Stimulated activated CD4-positive, alpha-beta T cell treated with anti-CD3 and anti-CD28 coated beads, Interleukin-12 subunit alpha, Interleukin-12 subunit beta, amount 100 ng/mL, for 24 hours (primary cell): ENCODE measurements around the gene YWHAE.
"Not testable (repeated sequence)": the region's sequence is repeated elsewhere in the genome, so short reads cannot be mapped to it uniquely, and the experiment has no call there.

Source experiments
- DNase-seq, 2 experiments: peaks; one replicate each; pipeline ENCODE4 v3.0.0-alpha.2; 2020; ENCODE audit warnings: low read depth in 2 of 2

Gene YWHAE

DNA sequence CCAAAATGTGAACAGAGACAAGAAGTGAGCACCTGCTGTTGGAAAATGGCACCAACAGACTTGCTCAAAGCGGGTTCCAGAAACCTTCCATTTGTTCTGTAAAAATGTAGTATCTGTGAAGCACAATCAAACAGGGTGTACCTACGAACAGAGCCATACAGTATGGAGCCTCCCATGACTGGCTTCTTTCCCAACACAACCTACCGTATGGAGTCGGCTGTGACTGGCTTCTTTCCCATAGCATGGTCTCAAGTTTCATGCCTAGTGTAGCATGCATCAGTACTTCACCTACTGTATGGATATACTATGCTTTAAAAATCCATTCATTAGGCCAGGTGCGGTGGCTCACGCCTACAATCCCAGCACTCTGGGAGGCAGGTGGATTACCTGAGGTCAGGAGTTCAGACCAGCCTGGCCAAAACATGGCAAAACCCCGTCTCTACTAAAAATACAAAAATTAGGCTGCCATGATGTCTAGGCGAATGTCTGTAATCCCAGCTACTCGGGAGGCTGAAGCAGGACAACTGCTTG lies 26.2 kb downstream of the YWHAE start:
- DNase-seq: no peak

DNA sequence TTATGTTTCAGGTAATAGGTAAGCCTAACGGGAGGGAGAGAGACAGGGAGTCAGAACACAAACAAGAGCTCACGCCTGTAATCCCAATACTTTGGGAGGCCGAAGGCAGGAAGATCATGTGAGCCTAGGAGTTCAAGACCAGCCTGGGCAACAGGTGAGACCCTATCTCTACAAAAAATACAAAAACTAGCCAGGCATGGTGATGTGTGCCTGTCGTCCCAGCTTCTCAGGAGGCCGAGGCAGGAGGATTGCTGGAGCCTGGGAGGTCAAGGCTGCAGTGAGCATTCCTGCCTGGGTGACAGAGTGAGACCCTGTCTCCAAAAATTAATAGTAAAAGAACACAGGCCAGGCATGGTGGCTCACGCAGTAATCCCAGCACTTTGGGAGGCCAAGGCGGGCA lies 27.4 kb downstream of the YWHAE start:
- no peak for DNase-seq

DNA sequence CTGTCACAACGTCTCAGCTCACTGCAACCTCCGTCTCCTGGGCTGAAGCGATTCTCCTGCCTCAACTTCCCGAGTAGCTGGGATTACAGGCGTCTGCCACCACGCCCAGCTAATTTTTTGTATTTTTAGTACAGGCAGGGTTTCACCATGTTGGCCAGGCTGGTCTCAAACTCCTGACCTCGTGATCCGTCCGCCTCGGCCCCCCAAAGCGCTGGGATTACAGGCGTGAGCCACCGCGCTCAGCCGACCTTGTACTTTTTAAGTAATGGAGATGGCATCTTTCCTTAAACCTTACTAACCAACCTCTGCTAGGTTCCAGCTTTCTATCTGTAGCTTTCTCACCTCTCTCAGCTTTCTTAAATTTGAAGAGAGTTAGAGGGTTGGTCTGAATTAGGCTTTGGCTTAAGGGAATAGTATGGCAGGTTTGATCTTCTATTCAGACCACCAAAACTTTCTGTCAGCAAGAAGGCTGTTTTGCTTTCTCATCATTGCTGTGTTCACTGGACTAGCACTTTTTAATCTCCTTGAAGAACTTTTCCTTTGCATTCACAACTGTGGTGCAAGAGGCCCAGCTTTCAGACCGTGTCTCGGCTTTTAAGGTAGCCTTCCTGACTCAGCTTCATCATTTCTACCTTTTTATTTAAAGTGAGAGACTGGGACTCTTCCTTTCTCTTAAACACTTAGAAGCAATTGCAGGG lies 28.0 kb downstream of the YWHAE start:
- DNase-seq: no peak

DNA sequence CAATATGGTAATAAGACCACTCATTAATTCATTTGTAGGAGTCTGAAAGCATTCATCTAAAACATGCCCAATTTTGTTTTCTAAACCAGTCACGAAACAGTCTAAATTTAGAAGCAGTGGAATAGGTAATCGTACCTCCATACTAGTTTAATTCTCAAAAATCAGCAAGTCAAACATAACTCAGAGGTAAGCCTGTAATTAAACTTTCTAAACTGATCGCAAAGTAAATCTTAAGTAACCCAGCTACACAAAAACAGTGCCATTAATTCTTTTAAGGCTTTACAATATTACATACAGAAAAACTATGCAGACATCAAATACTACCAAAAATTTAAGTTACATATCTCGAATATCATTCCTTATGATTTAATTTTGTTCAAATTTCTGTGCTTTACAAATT lies 31.4 kb downstream of the YWHAE start:
- no peak for DNase-seq

DNA sequence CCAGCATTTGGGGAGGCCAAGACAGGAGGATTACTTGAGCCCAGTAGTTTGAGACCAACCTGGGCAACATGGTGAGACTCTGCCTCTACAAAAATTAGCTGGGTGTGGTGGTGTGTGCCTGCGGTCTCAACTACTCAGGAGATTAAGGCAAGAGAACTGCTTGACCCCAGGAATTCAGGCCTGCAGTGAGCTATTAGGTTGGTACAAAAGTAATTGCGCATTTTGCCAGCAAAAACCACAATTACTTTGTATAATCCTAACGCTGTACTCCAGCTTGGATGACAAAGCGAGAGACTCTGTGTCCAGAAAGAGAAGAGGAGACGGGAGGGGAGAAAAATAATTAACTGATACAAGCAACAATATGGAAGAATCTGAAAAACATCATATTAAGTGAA lies 32.7 kb downstream of the YWHAE start:
- no peak for DNase-seq

DNA sequence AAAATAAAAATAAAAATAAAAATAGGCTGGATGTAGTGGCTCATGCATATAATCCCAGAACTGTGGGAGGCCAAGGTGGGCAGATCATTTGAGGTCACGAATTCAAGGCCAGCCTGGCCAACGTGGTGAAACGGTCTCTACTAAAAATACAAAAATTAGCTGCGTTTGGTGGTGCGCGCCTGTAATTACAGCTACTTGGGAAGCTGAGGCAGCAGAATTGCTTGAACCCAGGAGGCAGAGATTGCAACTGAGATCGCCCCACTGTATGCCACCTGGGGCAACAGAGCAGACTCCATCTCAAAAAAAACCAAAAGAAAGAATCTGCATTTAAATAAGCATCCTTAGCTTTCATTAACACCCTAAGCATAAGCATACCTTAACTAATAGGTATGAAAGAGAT lies 33.8 kb downstream of the YWHAE start:
- DNase-seq: no peak

DNA sequence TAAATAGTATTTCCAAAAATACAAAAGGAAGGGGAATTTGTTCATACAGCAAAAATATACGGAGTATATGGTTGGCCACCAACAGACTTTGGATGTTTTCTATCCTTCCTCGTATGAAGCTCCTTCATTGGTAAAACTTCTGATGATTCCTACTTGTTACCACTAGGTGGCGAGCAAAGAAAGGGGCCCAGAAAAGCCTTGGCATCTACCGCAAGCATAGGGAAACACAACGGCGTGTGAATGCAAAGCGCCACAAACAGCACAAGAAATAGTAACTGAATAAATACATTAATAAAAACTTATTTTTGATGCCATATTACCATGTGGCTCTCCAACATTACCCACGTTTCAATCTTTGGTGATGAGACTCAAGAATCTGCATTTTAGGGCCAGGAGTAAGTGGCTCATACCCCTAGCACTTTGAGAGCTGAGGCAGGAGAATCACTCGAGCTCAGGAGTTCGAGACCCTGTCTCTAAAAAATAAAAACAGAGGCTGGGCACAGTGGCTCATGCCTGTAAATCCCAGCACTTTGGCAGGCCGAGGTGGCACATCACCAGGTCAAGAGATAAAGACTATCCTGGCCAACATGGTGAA lies 34.5 kb downstream of the YWHAE start:
- DNase-seq: peak in 1 of 2 experiments; percentile 22

DNA sequence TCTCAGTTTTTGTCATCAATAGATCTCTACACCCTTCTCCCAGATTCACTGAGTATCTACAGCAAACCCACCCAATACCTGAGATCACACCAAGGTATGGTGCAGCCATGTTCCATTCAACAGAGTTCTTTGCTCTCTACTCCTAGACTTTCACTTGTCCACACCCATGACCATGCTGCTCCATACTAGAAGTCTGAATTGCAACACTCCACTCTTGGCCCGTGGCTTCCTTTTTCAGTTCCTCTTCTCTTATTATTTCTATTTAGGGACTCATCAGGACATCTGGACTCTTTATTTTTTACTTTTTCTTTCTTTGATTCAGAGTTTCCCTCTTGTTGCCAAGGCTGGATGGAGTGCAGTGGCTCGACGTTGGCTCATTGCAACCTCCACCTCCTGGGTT lies 37.1 kb downstream of the YWHAE start:
- no peak for DNase-seq

DNA sequence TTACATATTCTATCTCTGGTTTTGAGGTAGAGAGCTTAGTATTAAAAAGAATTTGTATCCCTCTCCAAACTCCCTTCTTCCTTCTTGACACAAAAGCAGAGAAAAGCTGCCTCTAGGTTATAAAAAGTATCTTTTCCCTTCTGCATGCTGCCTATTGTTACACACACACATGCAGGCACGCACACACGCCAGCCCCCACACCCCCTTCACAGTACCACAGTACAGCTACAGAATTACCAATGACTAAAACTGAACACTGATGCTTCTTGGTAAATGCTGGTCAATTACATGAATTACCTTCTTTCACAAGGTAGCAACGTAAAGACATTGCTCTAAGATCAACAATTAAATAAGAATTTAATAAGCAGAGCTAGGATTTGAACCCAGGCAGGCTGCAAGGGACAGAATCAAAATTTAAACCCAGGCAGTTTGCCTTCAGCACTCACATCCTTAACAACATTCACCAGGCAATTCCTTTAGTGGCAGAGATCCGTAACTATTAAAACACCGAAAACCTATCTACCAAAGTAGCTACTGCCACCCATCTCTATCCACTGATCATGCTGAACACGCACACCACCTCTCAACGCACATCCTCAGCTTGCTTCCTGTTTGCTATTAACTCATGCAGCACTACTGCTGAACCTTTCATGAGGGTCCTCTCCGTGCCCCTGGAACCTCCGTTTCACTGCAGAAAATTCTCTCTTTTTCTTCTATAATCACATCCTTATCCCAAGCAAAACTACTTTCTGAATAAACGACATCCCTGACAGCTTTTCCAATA lies 37.8 kb downstream of the YWHAE start:
- DNase-seq: no peak

DNA sequence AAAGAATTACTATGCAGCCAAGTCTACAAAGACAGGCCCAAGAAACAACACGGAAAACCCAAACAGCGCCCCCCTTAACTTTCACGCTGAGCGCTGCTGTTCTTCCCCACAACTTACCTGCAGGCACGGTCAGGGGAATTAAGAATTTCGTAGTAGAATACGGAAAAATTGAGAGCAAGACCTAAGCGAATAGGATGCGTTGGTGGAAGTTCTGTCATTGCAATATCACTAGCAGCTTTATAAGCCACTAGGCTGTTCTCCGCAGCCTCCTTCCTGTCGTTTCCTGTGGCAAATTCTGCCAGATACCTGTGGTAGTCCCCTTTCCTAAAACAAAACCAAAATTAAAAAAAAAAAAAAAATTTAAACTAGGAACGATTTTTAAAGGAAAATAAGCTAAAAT lies 39.0 kb downstream of the YWHAE start:
- DNase-seq: no peak

DNA sequence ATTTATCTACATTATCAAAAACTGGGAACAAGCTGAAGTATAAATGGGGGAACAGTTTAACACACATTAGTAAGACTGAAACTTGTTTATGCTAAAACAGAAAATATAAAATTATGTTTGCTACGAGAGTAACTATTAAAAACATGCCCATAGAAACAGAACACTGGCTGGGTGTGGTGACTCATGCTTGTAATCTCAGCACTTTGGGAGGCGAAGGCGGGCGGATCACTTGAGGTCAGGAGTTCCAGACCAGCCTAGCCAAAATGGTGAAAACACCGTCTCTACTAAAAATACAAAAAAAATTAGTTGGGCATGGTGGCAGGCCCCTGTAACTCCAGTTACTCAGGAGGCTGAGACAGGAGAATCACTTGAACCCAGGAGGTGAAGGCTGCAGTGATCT lies 39.7 kb downstream of the YWHAE start:
- DNase-seq: not testable (repeated sequence)

DNA sequence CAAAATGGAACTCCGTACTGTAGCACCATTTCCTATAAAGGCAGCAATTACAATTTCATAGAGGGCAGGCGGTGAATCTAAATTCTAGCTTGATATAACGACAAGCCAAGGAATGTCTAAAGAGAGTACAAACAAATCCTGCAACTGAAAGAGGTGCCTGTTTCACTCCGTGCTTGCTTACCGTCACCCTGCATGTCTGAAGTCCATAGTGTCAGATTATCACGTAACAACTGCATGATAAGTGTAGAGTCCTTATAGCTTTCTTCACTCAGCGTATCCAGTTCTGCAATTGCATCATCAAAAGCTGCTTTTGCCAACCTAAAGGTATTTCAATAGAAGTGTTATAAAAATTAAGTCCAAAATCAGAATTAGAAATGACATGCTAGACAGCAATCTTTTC lies 46.0 kb downstream of the YWHAE start:
- no peak for DNase-seq

DNA sequence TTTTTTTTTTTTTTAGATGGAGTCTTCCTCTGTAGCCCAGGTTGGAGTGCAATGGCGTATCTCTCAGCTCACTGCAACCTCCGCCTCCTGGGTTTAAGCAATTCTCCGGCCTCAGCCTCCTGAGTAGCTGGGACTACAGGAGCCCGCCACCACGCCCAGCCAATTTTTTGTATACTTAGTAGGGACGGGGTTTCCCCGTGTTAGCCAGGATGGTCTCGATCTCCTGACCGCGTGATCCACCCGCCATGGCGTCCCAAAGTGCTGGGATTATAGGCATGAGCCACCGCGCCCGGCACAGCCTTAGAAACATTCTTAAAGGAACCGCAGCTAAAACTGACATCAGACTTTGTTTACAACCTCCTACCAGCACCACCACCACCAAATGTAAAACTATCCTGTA lies 47.5 kb downstream of the YWHAE start:
- DNase-seq: not testable (repeated sequence)

DNA sequence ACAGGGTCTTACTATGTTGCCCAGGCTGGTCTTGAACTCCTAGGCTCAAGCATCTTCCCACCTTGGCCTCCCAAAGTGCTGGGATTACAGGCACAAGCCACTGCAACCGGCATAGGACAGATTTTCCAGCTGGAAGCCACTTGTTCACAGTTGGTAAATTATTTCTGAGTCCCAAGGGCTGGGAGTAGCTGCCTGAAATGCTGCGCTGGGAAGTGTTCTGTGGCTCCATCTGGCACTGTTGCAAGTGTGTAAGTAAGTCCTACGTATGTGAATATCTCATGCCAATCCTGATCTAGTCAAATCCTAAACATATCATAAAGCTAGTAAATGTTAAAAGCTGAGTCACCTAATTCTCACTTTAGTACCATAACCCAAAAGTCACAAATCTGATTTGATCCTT lies 48.1 kb downstream of the YWHAE start:
- DNase-seq: no peak

DNA sequence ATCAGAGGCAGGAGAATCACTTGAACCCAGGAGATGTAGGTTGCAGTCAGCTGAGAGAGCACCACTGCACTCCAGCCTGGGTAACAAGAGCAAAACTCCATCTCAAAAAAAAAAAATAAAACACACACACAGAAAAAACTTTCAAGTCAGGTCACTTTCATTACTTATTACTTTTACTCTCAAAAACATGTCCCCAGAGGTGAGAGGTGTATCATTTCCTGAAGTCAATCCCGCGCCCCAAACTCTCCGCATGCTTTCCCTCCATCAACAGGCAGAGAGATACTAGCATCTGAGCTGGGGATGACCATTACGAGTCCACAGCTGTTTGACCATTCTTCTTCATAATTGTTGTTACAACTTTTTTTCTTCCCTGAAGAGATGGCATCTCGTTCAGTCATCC lies 48.7 kb downstream of the YWHAE start:
- no peak for DNase-seq

DNA sequence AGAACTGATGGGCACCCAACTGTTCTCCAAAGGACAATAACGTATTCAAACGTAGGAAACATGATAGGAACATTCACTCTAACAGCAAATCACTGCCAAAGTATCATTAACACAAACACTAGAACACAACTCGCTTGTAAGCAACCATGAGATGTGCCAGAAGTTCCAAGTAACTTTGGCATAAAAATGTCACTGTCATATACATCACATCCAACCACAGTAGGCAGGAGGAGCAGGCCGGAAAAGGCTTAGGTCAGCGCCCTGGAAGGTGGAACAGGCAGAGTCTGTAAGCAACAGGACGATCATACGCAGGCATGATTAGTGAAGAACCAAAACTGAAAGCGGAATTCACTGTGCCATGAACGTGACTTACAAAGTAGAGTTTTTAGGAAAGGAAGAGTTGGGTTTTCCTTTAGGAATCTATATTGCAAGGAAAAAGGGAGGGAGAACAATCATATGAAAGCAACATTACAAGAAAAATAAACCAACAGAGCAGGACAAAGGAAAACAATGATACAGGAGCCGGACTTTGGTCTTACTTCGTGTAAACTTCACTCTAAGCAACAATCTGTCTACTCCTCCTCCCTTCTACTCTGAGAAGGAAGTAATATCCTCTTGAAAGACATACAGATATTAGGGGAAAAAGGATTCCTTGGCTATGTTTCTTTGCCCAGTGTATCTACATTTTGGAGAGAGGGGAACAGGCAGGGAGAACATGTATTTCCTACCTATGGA lies 52.3 kb downstream of the YWHAE start:
- no peak for DNase-seq

DNA sequence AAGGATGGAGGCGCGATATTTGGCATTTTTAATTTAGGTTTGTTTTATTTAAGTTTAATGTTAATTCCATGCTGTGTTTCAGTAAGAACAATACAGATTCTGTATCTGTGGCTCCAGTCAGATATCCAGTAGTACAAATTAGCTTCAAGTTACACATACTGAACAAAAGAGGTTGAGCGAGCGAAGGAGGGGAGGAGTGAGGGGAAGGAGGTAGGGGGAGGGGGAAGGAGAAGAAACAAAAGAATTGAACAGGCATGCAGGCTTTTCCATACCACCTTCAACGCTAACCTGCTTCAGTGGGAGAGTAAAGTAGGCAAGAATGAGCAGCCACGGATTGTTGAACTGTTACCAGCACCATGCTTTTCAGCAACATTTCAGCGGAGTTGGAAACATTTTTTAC lies 55.5 kb downstream of the YWHAE start:
- DNase-seq: no peak

DNA sequence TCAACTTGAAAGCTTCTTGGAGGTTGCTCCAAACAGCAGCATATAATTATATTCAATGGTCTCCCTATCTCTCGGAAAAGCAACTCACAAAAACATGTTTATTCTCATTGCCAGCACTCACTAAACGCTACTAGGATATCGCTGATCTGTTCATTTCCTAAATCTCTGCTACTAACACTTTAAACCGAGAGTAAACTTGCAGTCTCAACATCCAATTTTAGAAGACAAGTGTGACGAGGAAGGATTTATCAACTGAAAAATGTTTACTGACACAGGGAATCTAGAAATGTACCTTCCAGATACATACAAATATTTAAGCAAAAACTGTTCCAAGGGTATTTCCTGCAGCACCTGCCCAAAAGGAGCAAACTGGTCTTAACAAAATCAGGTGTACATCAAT lies 56.5 kb downstream of the YWHAE start:
- DNase-seq: no peak

DNA sequence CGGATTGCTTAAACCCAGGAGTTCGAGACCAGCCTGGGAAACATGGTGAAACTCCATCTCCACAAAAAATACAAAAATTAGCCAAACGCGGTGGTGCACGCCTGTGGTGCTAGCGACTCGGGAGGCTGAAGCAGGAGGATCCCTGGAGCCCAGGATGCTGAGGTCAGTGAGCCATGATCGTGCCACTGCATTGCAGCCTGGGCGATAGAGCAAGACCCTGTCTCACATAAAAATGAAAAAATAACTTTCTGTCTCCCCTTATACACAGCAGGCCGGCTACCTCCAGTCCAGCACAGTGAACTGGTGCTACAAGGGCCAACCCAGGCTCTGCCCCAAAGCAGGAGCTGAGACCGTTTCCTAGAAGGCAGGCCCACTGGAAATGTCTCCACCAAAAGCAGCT lies 59.7 kb downstream of the YWHAE start:
- DNase-seq: no peak

DNA sequence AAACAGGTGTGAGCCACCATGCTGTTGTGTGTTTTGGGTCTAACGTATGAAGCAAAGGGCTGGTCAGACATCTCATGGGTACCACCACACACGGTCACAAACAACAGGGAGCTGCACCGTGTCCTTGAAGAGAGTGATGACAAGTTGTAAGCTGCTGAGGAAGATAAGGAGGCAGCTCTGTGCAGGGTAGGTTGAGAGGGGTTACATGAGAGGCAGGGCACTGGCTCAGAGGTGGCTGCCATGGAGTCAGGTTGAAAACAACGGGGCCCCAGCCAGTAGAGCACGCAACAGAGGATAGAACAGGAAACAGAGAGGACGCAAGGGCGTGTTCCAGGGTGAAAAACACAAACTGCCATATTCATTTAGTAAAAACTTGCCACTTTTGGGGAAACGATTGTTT lies 68.3 kb downstream of the YWHAE start:
- DNase-seq: no peak

DNA sequence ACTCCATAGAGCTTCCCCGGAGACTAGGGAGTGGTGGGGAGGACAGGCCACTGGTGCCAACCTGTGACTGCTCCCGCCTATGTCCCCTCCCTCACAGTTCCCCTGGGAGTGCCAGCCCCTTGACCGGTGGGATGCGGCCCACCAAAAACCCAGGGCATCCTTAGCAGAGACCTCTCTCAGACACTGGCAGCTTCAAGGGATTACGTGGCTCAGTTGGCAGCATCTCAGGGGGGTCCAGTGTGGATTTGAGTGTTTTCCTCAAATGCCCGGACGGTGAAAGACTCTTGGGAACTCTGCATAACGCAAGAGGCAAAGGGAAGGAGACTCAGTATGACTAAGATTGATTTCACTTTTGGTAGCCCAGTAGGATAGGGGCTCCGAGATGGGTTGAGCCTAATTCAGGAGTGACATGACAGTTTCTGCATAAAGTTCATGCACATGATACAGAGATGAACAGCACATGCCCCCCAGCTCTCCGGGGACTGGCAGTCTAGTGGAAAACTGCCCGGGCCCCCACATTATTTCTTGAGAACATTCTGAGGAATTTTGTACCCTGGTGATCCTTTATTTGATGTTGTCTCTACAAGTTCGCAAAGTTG lies 70.2 kb downstream of the YWHAE start:
- no peak for DNase-seq

DNA sequence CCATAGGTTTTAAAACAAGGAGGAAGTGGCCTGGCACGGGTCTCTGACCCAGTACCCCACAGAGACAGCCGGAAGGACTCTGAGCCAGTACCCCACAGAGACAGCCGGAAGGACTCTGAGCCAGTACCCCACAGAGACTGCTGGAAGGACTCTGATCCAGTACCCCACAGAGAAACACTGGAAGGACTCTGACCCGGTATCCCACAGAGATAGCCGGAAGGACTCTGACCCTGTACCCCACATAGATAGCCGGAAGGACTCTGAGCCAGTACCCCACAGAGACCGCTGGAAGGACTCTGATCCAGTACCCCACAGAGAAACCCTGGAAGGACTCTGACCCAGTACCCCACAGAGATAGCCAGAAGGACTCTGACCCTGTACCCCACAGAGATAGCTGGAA lies 71.6 kb downstream of the YWHAE start:
- DNase-seq: no peak
